HepG2 (cell line): ENCODE results near the gene ZDHHC3. TPM values are rescaled to one million over a fixed set of nuclear protein-coding genes. Genes with fewer than 3 reads are reported as not detected.
A peak's percentile ranks its signal among the peaks of the same experiment; 100 is the strongest.

Source experiments
- ATAC-seq: fragments of 200-7000 bp; cut with Tn5 transposase; 3 replicates; pipeline ENCODE4 v1.9.1; 2020; ENCODE audit warnings: mild to moderate bottlenecking, moderate library complexity
- BruUV-seq: library from RNA; stranded (reverse); fragments of 400-500 nt; replicated peaks from 2 replicates; lab custom pipeline; 2021; lab: Mats Ljungman, UMichigan
- CTCF ChIA-PET: fragments of 300-600 bp; formaldehyde crosslinking; extraction: SDS; loops from one replicate; lab custom pipeline; 2021; ENCODE audit warnings: low total read pairs, inconsistent platforms, low intra/inter-chr PET ratio; lab: Yijun Ruan, JAX
- POLR2A ChIA-PET: fragments of 350-600 bp; sonication (Branson Sonifier 250); formaldehyde crosslinking; loops from one replicate; lab custom pipeline; 2020; ENCODE audit warnings: antibody characterized with exemption, inconsistent platforms; lab: Yijun Ruan, JAX
- DNase-seq: peaks from one replicate; pipeline ENCODE4 v3.0.0-alpha.2; 2015; ENCODE audit warnings: low spot score
- FAIRE-seq: peaks from 3 replicates; lab custom pipeline; 2011; peaks lifted over from hg19 to GRCh38; lab: Jason Lieb, UNC
- H2AFZ ChIP-seq: one replicate; pipeline ENCODE4 v1.6.1; 2011; ENCODE audit warnings: low read length, inconsistent platforms
- H3K27ac ChIP-seq: fragments of 300-600 bp; 3 replicates; pipeline ENCODE4 v1.8.0; 2011; ENCODE audit warnings: mixed run types, mild to moderate bottlenecking, mixed read lengths, low read length, inconsistent platforms; ENCODE audit not compliant: insufficient read depth; ENCODE audit errors: extremely low read length
- H3K27me3 ChIP-seq, 2 experiments: fragments of 200-600 bp in 1 of 2; 2 replicates in 1 of 2; 3 replicates in 1 of 2; pipeline versions ENCODE4 v1.6.0 to v1.8.0; 2011; ENCODE audit warnings: low read length in 2 of 2, mild to moderate bottlenecking in 2 of 2, moderate library complexity in 2 of 2, inconsistent platforms in 1 of 2; ENCODE audit not compliant: insufficient read depth in 2 of 2, control insufficient read depth in 1 of 2
- H3K36me3 ChIP-seq, 2 experiments: fragments of 200-600 bp in 1 of 2; replicated peaks in 1 of 2; 2 replicates in 1 of 2; 3 replicates in 1 of 2; pipeline versions ENCODE4 v1.5.1 to v1.8.0; 2011; ENCODE audit warnings: low read length in 2 of 2, inconsistent platforms in 1 of 2; ENCODE audit not compliant: insufficient read depth in 2 of 2, control insufficient read depth in 1 of 2
- H3K4me1 ChIP-seq: 2 replicates; pipeline ENCODE4 v1.5.1; 2012; ENCODE audit warnings: low read length, inconsistent platforms; ENCODE audit not compliant: insufficient read depth
- H3K4me2 ChIP-seq: 2 replicates; pipeline ENCODE4 v1.6.0; 2011; ENCODE audit warnings: low read depth, low read length, inconsistent platforms
- H3K4me3 ChIP-seq, 3 experiments: fragments of 200-600 bp in 1 of 3; sonication (generic), shearing (Covaris generic) in 1 of 3; replicated peaks in 1 of 3; 2 replicates each; pipeline ENCODE4 v1.5.1; 2011 to 2016; ENCODE audit warnings: low read length in 3 of 3, inconsistent platforms in 2 of 3, low read depth in 2 of 3, mild to moderate bottlenecking in 2 of 3, control low read depth in 1 of 3, mixed read lengths in 1 of 3; ENCODE audit not compliant: insufficient read depth in 1 of 3
- H3K79me2 ChIP-seq: one replicate; pipeline ENCODE4 v1.6.1; 2011; ENCODE audit warnings: low read length, inconsistent platforms; ENCODE audit not compliant: insufficient read depth
- H3K9ac ChIP-seq: 2 replicates; pipeline ENCODE4 v1.6.0; 2011; ENCODE audit warnings: mild to moderate bottlenecking, low read depth, low read length, inconsistent platforms; ENCODE audit not compliant: insufficient read depth
- H3K9me3 ChIP-seq: 2 replicates; pipeline ENCODE4 v1.5.1; 2012; ENCODE audit warnings: mild to moderate bottlenecking, low read length
- H4K20me1 ChIP-seq: 2 replicates; pipeline ENCODE4 v1.6.0; 2011; ENCODE audit warnings: inconsistent platforms, mild to moderate bottlenecking, low read length, moderate library complexity; ENCODE audit not compliant: insufficient read depth
- FOSL2 ChIP-seq: sonication (generic); formaldehyde crosslinking; IDR thresholded peaks from 2 replicates; pipeline ENCODE4 v1.4.0; 2020; ENCODE audit warnings: missing genetic modification reagents
- MNT ChIP-seq: fragments of 450-650 bp; IDR thresholded peaks from 2 replicates; pipeline ENCODE4 v1.6.1; 2016
- ZKSCAN1 ChIP-seq: fragments of 150-350 bp; IDR thresholded peaks from 2 replicates; pipeline ENCODE4 v1.6.1; 2014; ENCODE audit warnings: low read length
- ZNF431 ChIP-seq: sonication (generic); formaldehyde crosslinking; IDR thresholded peaks from 2 replicates; pipeline ENCODE4 v1.9.0; 2022; ENCODE audit warnings: missing genetic modification reagents, low read depth, mild to moderate bottlenecking, borderline replicate concordance
- ZNF780A ChIP-seq: sonication (generic); formaldehyde crosslinking; IDR thresholded peaks from 2 replicates; pipeline ENCODE4 v1.8.0; 2022; ENCODE audit warnings: mild to moderate bottlenecking, missing genetic modification reagents, moderate library complexity
- WGBS: methylation state at CpG from one replicate; pipeline ENCODE4 v1.1.6; 2017; ENCODE audit warnings: low lambda C conversion rate; 5-methylcytosine and 5-hydroxymethylcytosine counted together
- in situ Hi-C: cut with HindIII; loops from 2 replicates; pipeline ENCODE4 v1.10.0; 2017; ENCODE audit warnings: low pct_unique_long_range_greater_than_20kb; ENCODE audit not compliant: extremely low pct_ligation_motif_present
- intact Hi-C: fragments of 100-400 bp; cut with micrococcal nuclease; formaldehyde crosslinking; loops from one replicate; pipeline ENCODE4 v1.10.0; 2022; ENCODE audit not compliant: unreplicated experiment
- polyA plus RNA-seq, 8 experiments: library from polyadenylated mRNA; depleted of rRNA in 3 of 8; stranded (reverse) in 7 of 8; unstranded in 1 of 8; fragments of >200 nt; fragmentation: Illumina TruSeq in 4 of 8; extraction: Trizol in 4 of 8; gene quantifications; 2 replicates each; pipeline versions ENCODE4 v1.2.1 to v1.2.3, GENCODE V29; 2011 to 2016; ENCODE audit warnings: low read depth in 4 of 8, missing spikeins in 1 of 8, mixed read lengths in 1 of 8; ENCODE audit not compliant: insufficient read depth in 1 of 8
- total RNA-seq, 5 experiments: library from RNA; depleted of rRNA; stranded (reverse); fragments of >200 nt; fragmentation: Illumina TruSeq; extraction: Trizol; gene quantifications; 2 replicates each; pipeline ENCODE4 v1.2.3, GENCODE V29; 2016; ENCODE audit warnings: low read depth in 1 of 5

ZDHHC3 gene
- total and polyA plus RNA-seq, 2 of the 13 experiments (the other 11 are each of a cell fraction or from before 2014, with no cell fraction given) = 44.1 to 65.7 TPM

- WGBS = 0% methylated on average over 4 of the region's 4 CpGs
- DNase-seq (peak; percentile 34), FAIRE-seq (no peak)
- Histone ChIP-seq H3K27ac (no peak overlapping the region), H3K9ac (no peak overlapping the region), H3K9me3 (no peaks in the 10 kb centered on the region), H4K20me1 (no peaks in the 10 kb centered on the region), H3K4me3 (no peak overlapping the region), H3K4me1 (peaks cover 9% of the 10 kb centered on the region; the same call in 1 of the 2 replicates), H3K79me2 (no peaks in the 10 kb centered on the region), H3K4me2 (no peak overlapping the region)
- in situ Hi-C loops (no loop called here), intact Hi-C loops (no loop called here)
- CTCF ChIA-PET = no interaction called here
- TF ChIP-seq ZKSCAN1 = peak; percentile 73; the same call in 1 of the 2 replicates
- TF ChIP-seq FOSL2 (CRISPR knock-in tag) = peak; percentile 81
- no peak for TF ChIP-seq ZNF431 (CRISPR knock-in tag)
- TF ChIP-seq, all 625 proteins: peak for 2
- POLR2A ChIA-PET = no interaction called here
- no TSS peak for BruUV-seq
- no peak overlapping the region for H2AFZ ChIP-seq
- peaks cover 0 to 16% of the 10 kb centered on the region in 2 experiments; a peak in 1 of 5 replicates for H3K27me3 ChIP-seq
- no peaks in the 10 kb centered on the region for H3K36me3 ChIP-seq
- ATAC-seq = peak; percentile 34; the same call in 2 of the 3 replicates
These were observed 90.4 kb downstream of the ZDHHC3 start for GRCh38 chr3:44885618-44886017.

GRCh38 chr3:44883999-44884431, 92.0 kb downstream of the ZDHHC3 start:
- no TSS peak for BruUV-seq
- CTCF ChIA-PET = no interaction called here
- no peaks in the 10 kb centered on the region for H3K9me3 ChIP-seq
- DNase-seq (no peak), ATAC-seq (no peak), FAIRE-seq (no peak)
- no peak overlapping the region for H3K4me2 ChIP-seq
- H3K79me2 ChIP-seq = no peaks in the 10 kb centered on the region
- H3K4me3 ChIP-seq = no peak overlapping the region
- H3K27ac ChIP-seq = no peak overlapping the region
- H3K4me1 ChIP-seq = peaks cover 9% of the 10 kb centered on the region; the same call in 1 of the 2 replicates
- peak; percentile 32; the same call in 1 of the 2 replicates for TF ChIP-seq MNT
- TF ChIP-seq ZNF780A (CRISPR knock-in tag) = no peak
- WGBS = 2% methylated on average over 3 of the region's 4 CpGs
- no peak overlapping the region for H2AFZ ChIP-seq
- intact Hi-C loops (no loop called here), in situ Hi-C loops (no loop called here)
- H3K9ac ChIP-seq = no peak overlapping the region
- POLR2A ChIA-PET = no interaction called here
- no peaks in the 10 kb centered on the region for H3K36me3 ChIP-seq
- H3K27me3 ChIP-seq = peaks cover 0 to 16% of the 10 kb centered on the region in 2 experiments; a peak in 1 of 5 replicates
- H4K20me1 ChIP-seq = no peaks in the 10 kb centered on the region
